22Rv1 (cell line): ENCODE measurements around the gene TRIM38.
A peak's percentile ranks its signal among the peaks of the same experiment; 100 is the strongest.

Experiments used
- H3K27ac ChIP-seq: fragments of 450-650 bp; 2 replicates; pipeline ENCODE4 v1.5.1; 2017
- ZFX ChIP-seq: fragments of 450-650 bp; IDR thresholded peaks from 2 replicates; pipeline ENCODE4 v1.6.1; 2017; ENCODE audit warnings: antibody characterized with exemption, borderline replicate concordance
- TF ChIP-seq, protein P1 (sequence below): fragments of 450-650 bp; IDR thresholded peaks from 2 replicates; pipeline ENCODE4 v1.5.1; 2017; ENCODE audit warnings: mild to moderate bottlenecking

The TRIM38 gene, protein sequence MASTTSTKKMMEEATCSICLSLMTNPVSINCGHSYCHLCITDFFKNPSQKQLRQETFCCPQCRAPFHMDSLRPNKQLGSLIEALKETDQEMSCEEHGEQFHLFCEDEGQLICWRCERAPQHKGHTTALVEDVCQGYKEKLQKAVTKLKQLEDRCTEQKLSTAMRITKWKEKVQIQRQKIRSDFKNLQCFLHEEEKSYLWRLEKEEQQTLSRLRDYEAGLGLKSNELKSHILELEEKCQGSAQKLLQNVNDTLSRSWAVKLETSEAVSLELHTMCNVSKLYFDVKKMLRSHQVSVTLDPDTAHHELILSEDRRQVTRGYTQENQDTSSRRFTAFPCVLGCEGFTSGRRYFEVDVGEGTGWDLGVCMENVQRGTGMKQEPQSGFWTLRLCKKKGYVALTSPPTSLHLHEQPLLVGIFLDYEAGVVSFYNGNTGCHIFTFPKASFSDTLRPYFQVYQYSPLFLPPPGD

DNA sequence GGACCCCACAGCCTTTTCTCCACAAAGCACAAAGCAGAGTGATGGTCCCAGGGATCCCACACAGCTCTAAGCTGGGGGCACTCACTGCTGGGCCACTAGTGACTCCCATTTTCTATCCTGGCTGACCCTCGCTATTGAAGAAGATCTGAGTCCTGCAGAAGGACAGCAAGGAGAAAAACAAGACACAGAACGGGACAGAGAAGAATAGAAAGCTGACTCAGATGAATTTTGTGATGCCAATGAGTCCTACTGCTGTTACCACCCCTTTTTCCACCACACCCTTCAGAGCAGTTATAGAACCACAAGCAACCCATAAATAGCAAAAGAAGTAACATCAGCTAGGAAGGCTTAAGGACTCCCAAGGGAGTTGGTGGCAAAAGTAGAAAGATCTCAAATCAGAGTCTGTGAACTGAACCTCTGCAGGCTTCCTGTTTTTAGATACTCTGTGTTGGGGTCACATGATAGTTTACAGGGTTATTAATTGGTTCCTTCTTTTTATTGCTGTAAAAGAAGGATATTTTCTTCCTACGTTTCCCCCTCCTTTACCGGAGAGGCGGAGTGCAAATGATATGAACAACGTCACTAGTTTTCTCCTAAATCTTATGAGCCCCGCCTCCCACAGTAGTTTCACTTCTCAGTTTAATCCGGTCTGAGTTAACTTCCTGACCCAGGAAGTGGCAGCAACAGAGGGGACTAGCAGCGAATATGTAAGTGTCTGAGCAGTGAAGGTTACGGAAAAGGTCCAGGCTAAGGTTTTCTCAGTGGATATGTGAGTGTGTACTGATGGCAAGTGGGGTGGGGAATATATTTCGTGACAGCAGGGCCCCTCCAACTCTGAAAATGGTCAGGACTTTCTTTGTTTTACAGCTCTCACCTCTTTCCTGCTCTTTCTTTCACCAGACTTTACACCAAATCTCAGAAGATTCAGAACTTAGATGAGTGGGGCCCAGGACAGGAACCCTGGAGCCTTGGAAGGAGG lies at the start of gene TRIM38:
Gene TRIM38, plus strand, starts transcription at position 654 of the 979 bp plus-strand sequence. CDS start 3,721 bp downstream, outside the sequence.
- peak within 1 kb of the TSS; percentile 76 for H3K27ac ChIP-seq
- TF ChIP-seq, protein P1, sequence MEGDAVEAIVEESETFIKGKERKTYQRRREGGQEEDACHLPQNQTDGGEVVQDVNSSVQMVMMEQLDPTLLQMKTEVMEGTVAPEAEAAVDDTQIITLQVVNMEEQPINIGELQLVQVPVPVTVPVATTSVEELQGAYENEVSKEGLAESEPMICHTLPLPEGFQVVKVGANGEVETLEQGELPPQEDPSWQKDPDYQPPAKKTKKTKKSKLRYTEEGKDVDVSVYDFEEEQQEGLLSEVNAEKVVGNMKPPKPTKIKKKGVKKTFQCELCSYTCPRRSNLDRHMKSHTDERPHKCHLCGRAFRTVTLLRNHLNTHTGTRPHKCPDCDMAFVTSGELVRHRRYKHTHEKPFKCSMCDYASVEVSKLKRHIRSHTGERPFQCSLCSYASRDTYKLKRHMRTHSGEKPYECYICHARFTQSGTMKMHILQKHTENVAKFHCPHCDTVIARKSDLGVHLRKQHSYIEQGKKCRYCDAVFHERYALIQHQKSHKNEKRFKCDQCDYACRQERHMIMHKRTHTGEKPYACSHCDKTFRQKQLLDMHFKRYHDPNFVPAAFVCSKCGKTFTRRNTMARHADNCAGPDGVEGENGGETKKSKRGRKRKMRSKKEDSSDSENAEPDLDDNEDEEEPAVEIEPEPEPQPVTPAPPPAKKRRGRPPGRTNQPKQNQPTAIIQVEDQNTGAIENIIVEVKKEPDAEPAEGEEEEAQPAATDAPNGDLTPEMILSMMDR, result no peak
- TF ChIP-seq ZFX, result no peak

DNA sequence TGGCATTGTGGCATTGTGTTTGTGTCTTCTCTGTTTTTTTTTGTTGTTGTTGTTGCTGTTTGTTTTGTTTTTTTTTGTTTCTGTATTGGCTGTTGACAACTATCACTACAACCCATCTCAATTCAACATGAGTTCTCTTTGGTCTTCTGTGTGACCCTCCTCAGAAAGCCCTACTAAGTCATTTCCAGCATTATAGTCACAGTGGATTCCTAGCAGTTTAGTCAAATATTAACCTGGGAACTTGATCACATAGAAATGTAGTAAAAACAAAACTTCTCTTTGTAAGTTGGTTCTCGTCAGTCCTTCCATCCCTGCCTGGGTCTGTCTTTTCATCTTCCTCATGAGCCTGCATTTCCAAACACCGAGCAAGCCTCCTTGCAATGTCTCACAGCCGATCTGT lies 48.9 kb upstream of the TRIM38 start:
- TF ChIP-seq, protein P1, result no peak
- no peak for TF ChIP-seq ZFX
- H3K27ac ChIP-seq, result no peak overlapping the region

DNA sequence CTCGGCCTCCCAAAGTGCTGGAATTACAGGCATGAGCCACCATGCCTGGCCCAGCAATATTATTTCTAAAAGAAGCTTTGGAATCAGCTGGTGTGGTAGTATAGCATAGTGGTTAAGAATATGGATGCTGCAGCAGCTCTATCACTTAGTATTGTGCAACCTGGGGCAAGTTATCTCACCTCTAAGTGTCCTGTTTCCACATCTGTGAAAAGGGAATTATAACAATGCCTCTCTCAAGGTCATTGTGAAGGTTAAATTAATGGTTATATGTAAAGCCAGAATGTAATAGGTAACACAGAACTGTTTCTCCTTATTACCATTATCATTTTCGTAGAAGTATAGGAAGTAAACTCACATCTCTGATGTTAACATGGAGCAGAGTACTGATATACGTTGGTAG lies 46.3 kb upstream of the TRIM38 start:
- H3K27ac ChIP-seq, result no peak overlapping the region
- TF ChIP-seq, protein P1, result no peak
- TF ChIP-seq ZFX, result no peak

DNA sequence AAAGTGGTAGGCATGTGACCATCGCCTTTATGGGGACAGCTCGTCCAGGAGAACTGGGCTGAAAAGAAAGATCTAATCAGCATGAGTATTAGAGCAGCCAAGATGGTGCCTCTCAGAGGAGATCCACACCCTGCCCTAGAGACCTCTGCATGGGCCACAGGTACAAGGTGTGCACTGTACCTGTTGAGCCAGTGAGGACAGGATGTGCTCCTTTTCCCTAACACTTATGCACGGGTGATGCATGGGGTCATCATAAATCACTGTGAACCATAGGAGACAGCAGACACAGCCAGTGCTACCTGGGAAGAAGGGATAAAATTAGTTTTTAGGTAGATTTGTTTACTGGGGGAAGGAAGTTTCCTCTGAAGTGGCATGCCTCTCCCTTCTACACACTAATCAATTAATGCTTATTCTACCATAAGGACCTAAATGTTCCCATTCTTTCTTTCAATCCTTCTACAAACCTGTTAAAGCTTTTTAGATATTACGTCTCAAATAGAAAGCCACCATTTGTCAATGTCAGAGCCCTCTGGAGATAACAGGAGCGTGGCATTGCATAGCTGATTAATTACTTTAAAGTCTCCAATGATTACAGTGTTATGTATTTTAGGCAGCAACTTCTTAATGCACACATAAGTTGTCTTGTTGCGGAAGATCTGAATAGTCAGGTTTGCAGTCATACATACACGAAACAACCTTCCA lies 45.7 kb upstream of the TRIM38 start:
- TF ChIP-seq ZFX, result no peak
- TF ChIP-seq, protein P1, result no peak

DNA sequence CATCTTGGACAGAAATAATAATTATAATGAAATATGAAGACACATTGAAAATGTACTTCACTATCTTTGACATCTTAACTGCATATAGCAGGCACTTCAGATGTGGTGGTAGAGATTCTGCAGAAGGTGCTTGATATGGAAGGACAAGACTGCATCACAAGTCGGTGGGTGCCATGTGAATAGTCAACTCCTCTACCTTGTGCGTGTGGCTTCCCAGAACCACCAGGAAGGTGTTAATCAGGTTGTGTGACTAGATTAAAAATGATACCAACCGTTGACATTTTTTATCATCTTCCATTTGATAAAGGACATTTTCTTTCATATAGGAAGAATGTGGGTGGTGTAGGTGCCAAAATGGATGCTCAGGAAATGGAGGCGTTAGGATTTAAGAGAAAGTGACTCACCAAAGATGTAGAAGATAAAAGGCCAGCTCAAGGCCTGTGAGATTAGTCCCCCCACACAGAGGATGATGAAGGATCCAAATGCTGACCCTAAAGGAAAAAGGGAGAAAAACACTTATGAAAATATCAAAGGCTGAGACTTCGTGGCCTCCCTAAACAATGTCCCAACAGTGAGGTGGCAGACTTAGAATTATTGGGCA lies 44.4 kb upstream of the TRIM38 start:
- TF ChIP-seq, protein P1, result no peak
- no peak for TF ChIP-seq ZFX

More for the DNA sequence above, 45.7 kb upstream of the TRIM38 start:
- H3K27ac ChIP-seq, result no peak overlapping the region

DNA sequence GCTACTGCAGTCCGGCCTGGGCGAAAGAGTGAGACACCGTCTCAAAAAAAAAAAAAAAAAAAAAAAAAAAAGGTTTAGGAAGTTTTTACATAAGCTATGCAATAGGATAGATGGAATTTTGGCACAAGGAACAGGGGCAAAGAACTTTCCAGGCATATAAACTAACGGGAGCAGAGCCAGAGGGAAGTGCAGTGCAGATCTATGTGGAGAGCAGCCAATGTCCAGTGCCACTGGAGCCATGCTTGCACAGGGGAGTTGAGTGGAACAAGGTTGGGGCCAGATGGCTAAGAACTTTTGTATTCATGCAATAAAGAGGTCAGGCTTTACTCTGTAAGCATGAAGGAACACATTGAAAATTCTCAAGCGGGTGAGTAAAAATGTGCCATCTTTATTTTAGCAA lies 42.9 kb upstream of the TRIM38 start:
- H3K27ac ChIP-seq, result no peak overlapping the region
- TF ChIP-seq, protein P1, result no peak
- no peak for TF ChIP-seq ZFX

More for the DNA sequence above, 44.4 kb upstream of the TRIM38 start:
- H3K27ac ChIP-seq, result no peak overlapping the region
